ENCODE results near the gene RMC1.
"Not testable (repeated sequence)": the region's sequence is repeated elsewhere in the genome, so short reads cannot be mapped to it uniquely, and the experiment has no call there.

The RMC1 gene

GRCh38 chr18:23498877-23499276, 4.4 kb upstream of the RMC1 start:
- DNase-seq, result peak; percentile 80

DNA sequence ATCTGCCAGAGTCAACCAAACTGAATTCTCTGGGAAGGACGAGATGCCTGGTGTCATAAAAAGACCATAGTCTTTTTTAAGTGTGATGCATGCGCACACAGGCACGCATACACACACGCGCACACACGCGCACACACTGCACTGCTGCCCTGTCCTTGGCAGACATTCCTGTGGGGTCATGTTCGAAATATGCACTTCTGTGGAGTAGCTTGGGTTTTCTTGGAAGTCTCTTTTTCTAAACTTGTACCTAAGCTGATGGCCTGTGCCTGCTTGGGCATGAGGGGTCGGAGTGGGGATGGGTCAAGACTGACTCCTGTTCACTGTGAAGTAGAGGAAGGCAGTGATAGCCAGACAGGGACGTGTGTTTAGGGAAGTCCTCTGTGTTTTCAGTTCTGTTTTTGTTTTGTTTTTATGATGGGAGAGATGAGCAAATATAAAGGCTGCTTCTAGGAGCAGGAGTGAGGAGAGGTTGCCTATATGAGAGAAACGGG, 4.0 kb upstream of the RMC1 start:
- no peak for DNase-seq

DNA sequence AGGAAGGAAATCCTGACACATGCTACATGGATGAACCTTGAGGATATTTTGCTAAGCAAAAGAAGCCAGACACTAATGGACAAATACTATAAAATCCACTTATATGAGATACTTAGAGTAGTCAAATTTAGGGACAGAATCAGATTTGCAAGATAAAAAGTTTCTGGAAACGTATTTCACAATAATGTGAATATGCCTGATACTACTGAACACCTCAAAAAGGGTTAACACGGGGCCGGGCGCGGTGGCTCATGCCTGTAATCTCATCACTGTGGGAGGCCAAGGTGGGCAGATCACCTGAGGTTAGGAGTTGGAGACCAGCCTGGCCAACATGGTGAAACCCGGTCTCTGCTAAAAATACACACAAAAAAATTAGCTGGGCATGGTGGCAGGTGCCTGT, 1.7 kb upstream of the RMC1 start:
- DNase-seq, result no peak

- DNase-seq, result no peak
Observed at GRCh38 chr18:23502516-23503037, 734 bp upstream of the RMC1 start.

DNA sequence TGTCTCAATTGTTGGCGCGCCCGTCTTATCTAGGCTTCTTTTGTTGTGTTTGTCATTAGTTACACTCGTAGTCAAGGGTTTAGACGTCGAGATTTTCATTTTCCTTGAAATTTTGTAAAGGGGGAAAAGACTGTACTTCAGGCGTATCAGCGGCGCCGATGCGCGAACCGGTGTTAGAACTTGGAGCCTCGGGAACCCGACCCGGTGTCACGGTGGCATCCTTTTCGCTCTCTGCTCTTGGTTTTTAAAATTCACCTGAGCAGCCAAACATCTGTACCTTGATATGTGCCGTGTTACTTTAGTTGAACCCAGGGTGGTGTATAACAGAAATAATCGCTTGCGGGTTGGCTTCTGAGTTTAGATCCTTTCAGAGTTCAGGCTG, 643 bp downstream of the RMC1 start:
- no peak for DNase-seq

- DNase-seq, result no peak
Observed at GRCh38 chr18:23504720-23505119, 1.4 kb downstream of the RMC1 start.

DNA sequence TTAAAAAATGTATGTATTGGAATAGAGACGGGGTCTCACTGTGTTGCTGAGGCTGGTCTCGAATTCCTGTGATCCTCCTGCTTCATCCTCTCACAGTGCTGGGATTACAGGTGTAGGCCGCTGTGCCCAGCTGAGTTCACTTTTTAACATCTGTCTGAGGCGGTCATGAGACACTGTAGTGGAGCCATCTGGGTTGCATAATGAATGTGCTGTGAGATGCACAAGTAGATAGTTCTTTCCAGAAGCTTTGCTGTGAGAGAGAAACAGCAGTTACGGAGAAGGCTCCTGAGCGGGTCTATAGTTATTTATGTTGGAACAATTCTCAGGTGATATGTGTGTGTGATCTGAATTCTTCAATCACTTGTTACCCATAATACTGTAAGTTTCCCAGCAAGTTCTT, 3.1 kb downstream of the RMC1 start:
- no peak for DNase-seq

GRCh38 chr18:23510923-23511322, 7.6 kb downstream of the RMC1 start:
- DNase-seq, result not testable (repeated sequence)

- DNase-seq, result not testable (repeated sequence)
Observed at GRCh38 chr18:23512216-23512615, 8.9 kb downstream of the RMC1 start.

- DNase-seq, result no peak
Observed at GRCh38 chr18:23512641-23513040, 9.3 kb downstream of the RMC1 start.

GRCh38 chr18:23515911-23516546, 12.7 kb downstream of the RMC1 start:
- peak; percentile 44 for DNase-seq

DNA sequence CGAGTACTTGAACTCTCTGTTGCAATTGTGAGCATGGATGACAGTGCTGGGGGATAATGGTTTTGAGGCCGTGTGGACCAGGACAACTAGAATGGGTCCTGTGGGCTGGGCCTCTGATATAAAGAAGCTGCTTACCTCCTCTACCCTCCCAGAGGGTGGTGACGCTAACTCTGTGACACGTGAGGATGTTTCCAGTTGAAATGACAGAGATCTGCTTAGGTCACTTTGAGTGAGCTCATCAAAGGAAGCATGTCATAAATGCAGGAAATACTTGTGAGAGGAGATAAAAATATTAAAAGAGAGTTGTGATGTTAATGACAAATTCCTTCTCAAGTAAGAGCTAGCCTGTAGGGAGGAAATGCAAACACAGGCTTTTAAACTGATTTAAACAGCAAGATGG, 16.4 kb downstream of the RMC1 start:
- DNase-seq, result no peak

DNA sequence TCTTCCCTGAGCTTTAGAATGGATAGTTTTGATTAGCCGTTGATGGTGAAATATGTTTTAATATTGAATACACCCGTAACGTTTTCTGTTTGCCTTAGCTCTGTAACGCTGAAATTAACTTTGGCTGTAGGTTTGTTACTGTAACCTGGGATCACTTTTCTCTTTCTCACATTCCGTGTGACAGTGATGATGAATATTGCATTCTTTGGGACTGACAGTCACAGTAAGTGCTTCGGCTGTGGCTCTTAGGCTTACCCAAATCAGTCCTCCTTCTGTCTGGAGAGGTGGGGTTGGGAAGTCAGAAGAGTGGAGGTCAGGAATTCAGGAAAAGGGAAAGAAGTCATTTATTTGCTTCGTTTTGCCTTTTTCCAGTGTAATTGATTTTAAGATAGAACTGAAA, 18.0 kb downstream of the RMC1 start:
- no peak for DNase-seq

- DNase-seq, result no peak
Observed at GRCh38 chr18:23521907-23522306, 18.6 kb downstream of the RMC1 start.

- no peak for DNase-seq
Observed at GRCh38 chr18:23523429-23524212, 20.3 kb downstream of the RMC1 start.

- DNase-seq, result no peak
Observed at GRCh38 chr18:23524213-23524707, 20.9 kb downstream of the RMC1 start.

GRCh38 chr18:23526501-23527063, 23.3 kb downstream of the RMC1 start:
- no peak for DNase-seq

DNA sequence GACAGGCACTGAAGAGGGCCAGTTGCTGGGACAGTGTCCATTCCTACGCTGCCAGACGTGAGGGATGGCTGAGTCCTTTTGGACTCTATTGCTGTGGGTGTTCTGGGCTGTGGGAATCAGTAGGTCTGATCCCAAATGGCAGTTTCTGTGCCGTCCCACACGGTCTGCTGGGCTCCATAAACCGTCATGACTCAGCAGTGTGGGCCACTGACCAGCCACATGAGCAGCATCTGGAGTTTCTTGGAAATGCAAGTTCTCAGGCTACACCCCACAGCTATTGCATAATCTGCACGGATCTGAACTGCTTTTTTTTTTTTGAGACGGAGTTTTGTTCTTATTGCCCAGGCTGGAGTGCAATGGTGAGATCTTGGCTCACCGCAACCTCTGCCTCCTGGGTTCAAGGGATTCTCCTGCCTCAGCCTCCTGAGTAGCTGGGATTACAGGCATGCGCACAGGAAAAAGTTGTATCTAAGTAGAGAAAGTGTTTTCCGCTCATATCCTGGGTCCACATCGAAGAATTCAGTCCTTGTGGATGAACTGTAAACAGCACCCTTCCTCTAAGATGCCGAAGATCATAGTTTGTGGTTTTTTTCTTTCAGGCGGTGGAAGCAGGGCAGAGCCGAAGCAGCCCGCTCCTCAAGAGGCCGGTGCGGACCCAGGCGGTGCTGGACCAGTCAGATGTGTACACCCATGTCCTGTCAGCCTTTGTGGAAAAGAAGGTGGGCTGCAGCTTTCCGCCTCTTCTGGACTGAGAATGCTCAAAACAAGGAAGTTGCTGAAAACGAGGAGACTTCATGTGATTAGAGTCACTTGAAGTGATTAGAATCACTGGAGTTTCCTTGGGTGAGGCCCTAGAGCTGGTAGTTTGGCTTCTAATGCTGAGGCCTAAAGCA, 25.5 kb downstream of the RMC1 start:
- DNase-seq, result peak; percentile 62

GRCh38 chr18:23529604-23530003, 26.3 kb downstream of the RMC1 start:
- no peak for DNase-seq

- DNase-seq, result peak; percentile 72
Observed at GRCh38 chr18:23530195-23530594, 26.9 kb downstream of the RMC1 start.

DNA sequence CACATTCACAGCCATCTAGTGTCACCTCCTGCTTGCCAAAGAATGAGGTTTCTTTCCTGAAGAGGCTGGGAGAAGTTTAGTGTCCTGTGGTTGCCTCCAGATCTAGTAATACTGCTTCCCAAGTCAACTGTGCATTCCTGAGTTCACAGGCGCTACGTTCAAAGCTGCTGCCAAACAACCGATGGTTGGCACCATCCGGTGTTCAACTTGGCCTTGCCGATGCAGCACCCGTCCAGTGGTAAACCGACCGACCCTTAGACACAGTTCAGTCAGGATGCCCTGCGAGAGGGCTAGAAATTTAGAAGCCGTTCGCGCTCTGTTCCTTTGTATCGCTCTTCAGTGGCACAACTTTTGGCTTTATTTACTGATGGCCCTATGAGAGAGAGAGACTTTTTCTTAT, 28.6 kb downstream of the RMC1 start:
- DNase-seq, result no peak

GRCh38 chr18:23532848-23533247, 29.5 kb downstream of the RMC1 start:
- no peak for DNase-seq

DNA sequence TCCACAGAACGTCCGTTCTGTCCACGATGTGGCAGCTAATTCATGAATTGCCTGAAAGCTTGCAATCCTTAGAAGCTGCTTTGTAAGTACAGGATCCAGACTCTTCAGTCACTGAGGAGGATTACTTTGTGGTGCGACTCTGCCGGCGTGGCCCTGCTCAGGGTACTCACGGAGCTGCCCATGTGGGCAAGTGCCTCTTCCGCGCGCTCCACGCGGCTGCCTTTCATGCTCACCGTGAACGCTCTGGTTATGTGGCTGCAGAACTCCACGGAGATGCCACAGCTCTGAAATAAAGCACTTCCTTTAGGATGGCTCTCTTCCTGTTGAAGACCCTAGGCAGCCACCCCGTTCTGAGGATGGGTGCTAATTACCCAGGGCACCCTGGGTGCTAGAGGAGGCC, 31.0 kb downstream of the RMC1 start:
- DNase-seq, result no peak

Measured in GF-D8 (cell line).